Measurements from ENCODE around the gene DCXR. TPM values are rescaled to one million over a fixed set of nuclear protein-coding genes. Genes with fewer than 3 reads are reported as not detected.
A peak's percentile ranks its signal among the peaks of the same experiment; 100 is the strongest.

DCXR gene
- total and polyA plus RNA-seq, 2 of the 13 experiments (the other 11 are each of a cell fraction or from before 2014, with no cell fraction given) = 287 to 311 TPM

DNA sequence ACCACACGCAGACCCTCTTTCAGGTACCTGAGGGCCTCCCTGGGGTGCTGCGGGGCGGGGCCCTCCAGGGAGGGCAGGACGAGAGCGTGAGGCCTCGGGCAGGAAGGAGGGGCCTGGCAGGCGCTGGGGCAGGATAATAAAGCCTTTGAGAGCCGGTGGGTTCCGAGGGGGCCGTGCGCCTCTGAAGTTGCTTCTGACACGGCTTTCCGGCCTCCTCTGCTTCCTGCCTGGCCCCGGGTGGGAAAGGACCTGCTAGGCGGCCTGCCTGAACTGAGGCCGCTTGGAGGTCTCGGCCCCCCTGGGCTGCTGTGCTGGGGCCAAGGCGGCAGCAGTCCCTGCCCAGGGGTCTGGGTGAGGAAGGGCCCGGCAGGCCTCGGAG is 25.2 kb downstream of the DCXR start (continued):
- no peak for TF ChIP-seq REST (IDR thresholded peaks at IDR 0.05; ENCODE audit: borderline replicate concordance in 1 of 2, low read depth in 1 of 2, low read length in 2 of 2)
- TF ChIP-seq AGO1 (IDR thresholded peaks at IDR 0.05; ENCODE audit: low read depth, low read length, poor library complexity, severe bottlenecking) = peak; percentile 68
- no peak for TF ChIP-seq ZNF562 (CRISPR knock-in tag; IDR thresholded peaks at IDR 0.05; ENCODE audit: borderline replicate concordance)
- TF ChIP-seq ZNF672 (CRISPR knock-in tag; IDR thresholded peaks at IDR 0.05) = no peak
- no peak for TF ChIP-seq FOSL1 (CRISPR knock-in tag; IDR thresholded peaks at IDR 0.05; ENCODE audit: borderline replicate concordance)
- TF ChIP-seq ZFP91 (CRISPR knock-in tag; IDR thresholded peaks at IDR 0.05; ENCODE audit: borderline replicate concordance) = 0 out of 2 replicates have a peak, but pooled peaks have one; percentile 4
- TF ChIP-seq DPF2 (CRISPR knock-in tag; IDR thresholded peaks at IDR 0.05; ENCODE audit: borderline replicate concordance, low read depth) = no peak
- TF ChIP-seq ZBED4 (CRISPR knock-in tag; IDR thresholded peaks at IDR 0.05; ENCODE audit: borderline replicate concordance) = no peak
- TF ChIP-seq ZNF468 (CRISPR knock-in tag; IDR thresholded peaks at IDR 0.05) = no peak
- TF ChIP-seq, protein P1, sequence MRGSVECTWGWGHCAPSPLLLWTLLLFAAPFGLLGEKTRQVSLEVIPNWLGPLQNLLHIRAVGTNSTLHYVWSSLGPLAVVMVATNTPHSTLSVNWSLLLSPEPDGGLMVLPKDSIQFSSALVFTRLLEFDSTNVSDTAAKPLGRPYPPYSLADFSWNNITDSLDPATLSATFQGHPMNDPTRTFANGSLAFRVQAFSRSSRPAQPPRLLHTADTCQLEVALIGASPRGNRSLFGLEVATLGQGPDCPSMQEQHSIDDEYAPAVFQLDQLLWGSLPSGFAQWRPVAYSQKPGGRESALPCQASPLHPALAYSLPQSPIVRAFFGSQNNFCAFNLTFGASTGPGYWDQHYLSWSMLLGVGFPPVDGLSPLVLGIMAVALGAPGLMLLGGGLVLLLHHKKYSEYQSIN (CRISPR knock-in tag; IDR thresholded peaks at IDR 0.05; ENCODE audit: borderline replicate concordance) = no peak
- TF ChIP-seq AGO2 (optimal IDR thresholded peaks at IDR 0.05; ENCODE audit: low read depth, low read length) = peak; percentile 72
- no peak for TF ChIP-seq FOXJ3 (CRISPR knock-in tag; IDR thresholded peaks at IDR 0.05; ENCODE audit: borderline replicate concordance)
- no peak for TF ChIP-seq CBX5 (CRISPR knock-in tag; IDR thresholded peaks at IDR 0.05; ENCODE audit: borderline replicate concordance)
- peak; percentile 11; the same call in 1 of the 2 replicates for TF ChIP-seq ZBTB7B (CRISPR knock-in tag; IDR thresholded peaks at IDR 0.05)
- TF ChIP-seq ZNF543 (CRISPR knock-in tag; IDR thresholded peaks at IDR 0.05) = no peak
- no peak for TF ChIP-seq ZIK1 (CRISPR knock-in tag; IDR thresholded peaks at IDR 0.05; ENCODE audit: borderline replicate concordance, low read depth)
- peak; percentile 28; the same call in 1 of the 2 replicates for TF ChIP-seq PCBP1 (IDR thresholded peaks at IDR 0.05; ENCODE audit: borderline replicate concordance, low read depth, low read length)
- TF ChIP-seq FIP1L1 (IDR thresholded peaks at IDR 0.05; ENCODE audit: borderline replicate concordance, insufficient read depth, low read depth, low read length) = 0 out of 2 replicates have a peak, but pooled peaks have one; percentile 11
